Measurements from ENCODE around the gene PCBP3. TPM values are rescaled to one million over a fixed set of nuclear protein-coding genes. Genes with fewer than 3 reads are reported as not detected.
A peak's percentile ranks its signal among the peaks of the same experiment; 100 is the strongest.

Gene PCBP3
- total RNA-seq, 2 experiments from 2014 or later: 1.9 to 2.2 TPM

DNA sequence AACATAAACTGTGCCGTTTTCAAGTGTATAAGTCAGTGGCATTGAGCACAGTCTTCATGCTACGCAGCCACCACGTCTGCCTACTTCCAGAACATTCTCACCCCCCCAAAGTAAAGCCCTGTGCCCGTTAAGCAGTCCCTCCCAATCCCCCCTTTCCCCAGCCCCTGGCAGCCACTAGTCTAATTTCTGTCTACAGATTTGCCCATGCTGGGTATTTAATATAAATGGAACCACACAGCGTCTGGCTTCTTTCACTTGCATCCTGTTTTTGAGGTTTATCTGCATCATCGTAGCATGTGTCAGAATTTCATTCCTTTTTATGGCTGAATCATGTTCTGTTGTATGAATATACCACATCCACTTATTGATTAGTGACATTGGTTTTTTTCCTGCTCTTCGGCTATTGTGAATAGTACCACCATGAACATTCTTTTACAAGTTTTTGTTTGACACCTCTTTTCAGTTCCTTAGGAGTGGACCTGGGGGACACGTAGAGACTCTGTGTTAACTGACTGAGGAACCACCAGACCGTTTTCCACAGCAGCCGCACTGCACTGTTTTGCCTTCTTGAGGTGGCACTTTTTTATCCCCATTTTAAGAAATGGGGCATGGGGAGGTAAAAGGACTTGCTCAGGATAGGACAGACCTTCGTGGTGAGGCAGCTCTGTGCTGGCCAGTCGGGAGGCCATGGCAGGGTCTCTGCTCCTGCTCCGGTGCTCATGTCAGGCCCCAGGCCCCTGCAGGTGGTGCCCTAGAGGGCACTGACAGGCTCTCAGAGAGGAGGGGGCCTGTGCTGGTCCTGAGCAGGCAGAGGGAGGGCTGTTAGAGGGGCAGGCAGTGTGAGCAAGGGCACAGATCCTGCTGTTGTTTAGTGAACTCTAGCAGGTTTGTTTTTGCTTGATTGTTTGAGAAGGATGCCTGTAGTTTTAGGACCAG is 123.8 kb downstream of the PCBP3 start:
- DNase-seq (peak; percentile 53), ATAC-seq (peak; percentile 67)
- intact Hi-C loops (cut with micrococcal nuclease): loop anchor here (2.0 kb wide), 1 partner anchor 51 kb away; no protein-coding TSS in a partner anchor
- ChIA-PET CTCF (interaction anchor here (1.2 to 1.3 kb wide), 2 partner anchors 26 to 52 kb away, joined by 4 read pairs; no protein-coding TSS in a partner anchor), POLR2A (interaction anchor here (0.6 to 2.7 kb wide), 3 partner anchors 44 to 68 kb away, joined by 3 to 10 read pairs (median 3); no protein-coding TSS in a partner anchor)
- Mint-ChIP-seq H3K27me3 (no peaks in the 10 kb centered on the region), H3K36me3 (ENCODE audit: low read depth) (no peaks in the 10 kb centered on the region), H3K27ac (peak overlapping the region; percentile 89), H3K9me3 (peaks cover 3% of the 10 kb centered on the region), H3K4me3 (peak overlapping the region; percentile 32), H3K4me1 (ENCODE audit: low read depth) (peaks cover 41% of the 10 kb centered on the region)
- TF ChIP-seq, protein P1, sequence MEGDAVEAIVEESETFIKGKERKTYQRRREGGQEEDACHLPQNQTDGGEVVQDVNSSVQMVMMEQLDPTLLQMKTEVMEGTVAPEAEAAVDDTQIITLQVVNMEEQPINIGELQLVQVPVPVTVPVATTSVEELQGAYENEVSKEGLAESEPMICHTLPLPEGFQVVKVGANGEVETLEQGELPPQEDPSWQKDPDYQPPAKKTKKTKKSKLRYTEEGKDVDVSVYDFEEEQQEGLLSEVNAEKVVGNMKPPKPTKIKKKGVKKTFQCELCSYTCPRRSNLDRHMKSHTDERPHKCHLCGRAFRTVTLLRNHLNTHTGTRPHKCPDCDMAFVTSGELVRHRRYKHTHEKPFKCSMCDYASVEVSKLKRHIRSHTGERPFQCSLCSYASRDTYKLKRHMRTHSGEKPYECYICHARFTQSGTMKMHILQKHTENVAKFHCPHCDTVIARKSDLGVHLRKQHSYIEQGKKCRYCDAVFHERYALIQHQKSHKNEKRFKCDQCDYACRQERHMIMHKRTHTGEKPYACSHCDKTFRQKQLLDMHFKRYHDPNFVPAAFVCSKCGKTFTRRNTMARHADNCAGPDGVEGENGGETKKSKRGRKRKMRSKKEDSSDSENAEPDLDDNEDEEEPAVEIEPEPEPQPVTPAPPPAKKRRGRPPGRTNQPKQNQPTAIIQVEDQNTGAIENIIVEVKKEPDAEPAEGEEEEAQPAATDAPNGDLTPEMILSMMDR (IDR thresholded peaks at IDR 0.05): no peak

DNA sequence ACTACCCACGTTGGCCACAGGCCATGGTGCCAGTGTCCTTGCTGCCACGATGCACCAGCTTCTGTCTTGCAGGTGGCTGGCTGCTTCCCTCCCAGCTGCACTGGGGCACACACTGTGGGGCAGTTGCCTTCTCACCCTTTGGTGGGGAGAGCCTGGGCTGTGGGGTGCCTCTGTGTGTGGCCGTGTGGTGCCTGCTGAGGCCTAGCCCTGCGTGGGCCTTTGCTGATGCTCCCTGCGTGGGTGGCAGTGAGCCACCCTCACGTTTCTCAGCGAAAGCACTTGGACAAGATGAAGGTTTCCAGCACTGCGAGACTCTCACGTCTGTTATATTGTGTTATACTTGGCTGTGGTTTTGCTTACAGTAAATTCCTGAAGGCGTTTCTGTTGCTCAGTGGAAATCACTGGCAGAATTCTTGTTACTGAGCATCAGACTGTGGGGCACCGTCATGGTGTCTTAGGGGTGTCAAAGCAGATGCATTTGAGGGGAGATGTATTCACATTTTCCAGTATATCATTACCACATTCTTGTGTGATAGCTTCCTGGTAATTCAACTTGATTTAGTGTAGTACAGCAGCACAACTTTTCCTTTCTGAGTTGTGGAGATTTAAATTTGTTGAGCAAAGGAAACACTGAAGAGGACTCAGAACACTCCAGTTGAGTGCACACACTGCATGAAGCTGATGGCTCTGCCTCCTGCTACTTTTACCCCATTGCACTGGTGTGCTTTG is 124.7 kb downstream of the PCBP3 start:
- H3K4me3 Mint-ChIP-seq: peak overlapping the region; percentile 32
- TF ChIP-seq, protein P1 (IDR thresholded peaks at IDR 0.05): no peak
- CTCF ChIA-PET: interaction anchor here (1.0 to 1.5 kb wide), 4 partner anchors 12 to 176 kb away, joined by 3 read pairs; no protein-coding TSS in a partner anchor
- no peaks in the 10 kb centered on the region for H3K36me3 Mint-ChIP-seq (ENCODE audit: low read depth)
- peak overlapping the region; percentile 89 for H3K27ac Mint-ChIP-seq
- H3K4me1 Mint-ChIP-seq (ENCODE audit: low read depth): peaks cover 41% of the 10 kb centered on the region
- no peaks in the 10 kb centered on the region for H3K27me3 Mint-ChIP-seq
- H3K9me3 Mint-ChIP-seq: peaks cover 3% of the 10 kb centered on the region
- POLR2A ChIA-PET: interaction anchor here (0.8 to 2.7 kb wide), 3 partner anchors 51 to 225 kb away, joined by 3 to 10 read pairs (median 3); no protein-coding TSS in a partner anchor
- DNase-seq (peak; percentile 78), ATAC-seq (peak; percentile 74)
- intact Hi-C loops (cut with micrococcal nuclease): loop anchor here (2.0 kb wide), 1 partner anchor 51 kb away; no protein-coding TSS in a partner anchor

DNA sequence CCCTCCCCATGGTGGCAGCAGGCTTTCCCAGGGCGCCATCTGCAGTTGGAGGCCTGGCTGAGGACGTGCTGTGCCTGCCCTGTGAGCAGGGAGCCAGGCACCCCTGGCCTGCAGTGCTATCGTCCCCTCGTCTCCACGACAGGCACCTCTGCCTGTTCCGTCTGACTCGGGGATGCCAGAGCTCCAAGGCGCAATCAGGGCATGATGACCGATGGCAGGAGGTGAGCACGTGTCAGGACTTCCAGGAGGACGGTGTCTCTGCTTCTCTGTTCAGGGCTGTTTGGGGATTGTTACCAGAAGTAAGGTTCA is 125.2 kb downstream of the PCBP3 start:
- Mint-ChIP-seq H3K9me3 (peaks cover 6% of the 10 kb centered on the region), H3K27ac (peak overlapping the region; percentile 89), H3K27me3 (no peaks in the 10 kb centered on the region), H3K4me3 (no peak overlapping the region), H3K4me1 (ENCODE audit: low read depth) (peaks cover 41% of the 10 kb centered on the region), H3K36me3 (ENCODE audit: low read depth) (no peaks in the 10 kb centered on the region)
- TF ChIP-seq, protein P1 (IDR thresholded peaks at IDR 0.05): no peak
- ChIA-PET POLR2A (interaction anchor here (0.6 to 2.7 kb wide), 4 partner anchors 45 to 225 kb away, joined by 3 to 10 read pairs (median 4); no protein-coding TSS in a partner anchor), CTCF (interaction anchor here (1.0 to 1.5 kb wide), 4 partner anchors 11 to 176 kb away, joined by 3 read pairs; no protein-coding TSS in a partner anchor)
- DNase-seq (peak; percentile 41), ATAC-seq (no peak)
- intact Hi-C loops (cut with micrococcal nuclease): loop anchor here (2.0 kb wide), 1 partner anchor 50 kb away; no protein-coding TSS in a partner anchor

DNA sequence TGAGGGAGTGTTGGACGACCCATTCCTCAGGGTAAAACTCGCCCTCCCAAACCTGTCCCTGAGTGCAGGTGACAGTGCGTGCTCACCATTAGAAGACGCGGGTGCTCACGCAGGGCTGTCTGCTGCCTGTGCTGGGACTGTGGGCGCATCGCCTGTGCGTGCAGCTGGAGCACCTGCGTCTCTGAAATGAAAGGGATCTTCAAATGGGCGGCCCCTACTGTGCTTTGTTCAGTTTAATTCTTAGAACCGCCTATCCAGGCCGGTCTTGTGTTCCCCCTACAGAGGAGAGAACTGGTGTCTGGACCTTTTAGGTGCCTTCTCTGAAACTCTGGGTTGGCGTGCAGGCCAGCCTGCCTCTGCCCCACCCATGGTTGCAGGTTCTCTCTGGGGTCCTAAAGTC is 125.8 kb downstream of the PCBP3 start:
- TF ChIP-seq, protein P1 (IDR thresholded peaks at IDR 0.05): no peak
- ATAC-seq (peak; percentile 2), DNase-seq (peak; percentile 42)
- CTCF ChIA-PET: interaction anchor here (1.4 to 1.5 kb wide), 2 partner anchors 46 to 177 kb away, joined by 3 read pairs; no protein-coding TSS in a partner anchor
- H3K36me3 Mint-ChIP-seq (ENCODE audit: low read depth): no peaks in the 10 kb centered on the region
- H3K9me3 Mint-ChIP-seq: peaks cover 6% of the 10 kb centered on the region
- H3K27me3 Mint-ChIP-seq: no peaks in the 10 kb centered on the region
- POLR2A ChIA-PET: interaction anchor here (0.6 to 2.7 kb wide), 2 partner anchors 45 to 50 kb away, joined by 4 to 10 read pairs; no protein-coding TSS in a partner anchor
- peak overlapping the region; percentile 28 for H3K4me3 Mint-ChIP-seq
- intact Hi-C loops (cut with micrococcal nuclease): loop anchor here (2.0 kb wide), 1 partner anchor 50 kb away; no protein-coding TSS in a partner anchor
- H3K4me1 Mint-ChIP-seq (ENCODE audit: low read depth): peaks cover 41% of the 10 kb centered on the region
- peak overlapping the region; percentile 89 for H3K27ac Mint-ChIP-seq
